Lung (tissue), 12 donors: Measurements from ENCODE around the gene CFAP206. TPM values are rescaled to one million over a fixed set of nuclear protein-coding genes. Genes with fewer than 3 reads are reported as not detected.

Experiments
- ATAC-seq: fragments of 200-7000 bp; cut with Tn5 transposase; one replicate; pipeline ENCODE4 v1.9.1; 2020; ENCODE audit warnings: moderate number of reproducible peaks; ENCODE audit not compliant: insufficient read depth, low FRiP score
- DNase-seq, 3 donors: peaks; one replicate each; pipeline ENCODE4 v3.0.0-alpha.2; 2013 to 2017
- H3K27ac ChIP-seq, 2 donors: one replicate each; pipeline ENCODE4 v1.5.1; 2013; ENCODE audit warnings: mild to moderate bottlenecking in 2 of 2, moderate library complexity in 2 of 2, control low read depth in 1 of 2, inconsistent platforms in 1 of 2, low read depth in 1 of 2, low read length in 1 of 2
- H3K27me3 ChIP-seq, 3 donors: one replicate each; pipeline ENCODE4 v1.5.1; 2013; ENCODE audit warnings: low read length in 2 of 3; ENCODE audit not compliant: control insufficient read depth in 3 of 3, insufficient read depth in 3 of 3
- H3K36me3 ChIP-seq, 4 donors: one replicate each; pipeline ENCODE4 v1.5.1; 2013; ENCODE audit warnings: low read length in 4 of 4, mild to moderate bottlenecking in 1 of 4, moderate library complexity in 1 of 4; ENCODE audit not compliant: control insufficient read depth in 4 of 4, insufficient read depth in 4 of 4
- H3K4me1 ChIP-seq, 5 donors: one replicate each; pipeline ENCODE4 v1.5.1; 2013; ENCODE audit warnings: low read length in 5 of 5, mild to moderate bottlenecking in 2 of 5, moderate library complexity in 1 of 5; ENCODE audit not compliant: control insufficient read depth in 5 of 5, insufficient read depth in 5 of 5
- H3K4me3 ChIP-seq: one replicate; pipeline ENCODE4 v1.5.1; 2013; ENCODE audit warnings: mild to moderate bottlenecking, control low read depth, moderate library complexity
- H3K9ac ChIP-seq, 2 donors: one replicate each; pipeline ENCODE4 v1.5.1; 2013; ENCODE audit warnings: low read length in 2 of 2, control low read depth in 1 of 2; ENCODE audit not compliant: insufficient read depth in 1 of 2
- H3K9me3 ChIP-seq, 4 donors: one replicate each; pipeline ENCODE4 v1.5.1; 2013; ENCODE audit warnings: low read length in 3 of 4, mild to moderate bottlenecking in 1 of 4, moderate library complexity in 1 of 4; ENCODE audit not compliant: control insufficient read depth in 4 of 4, insufficient read depth in 3 of 4
- WGBS, 2 donors: extraction: QIAGEN DNeasy Blood & Tissue Kit; methylation state at CpG; one replicate each; pipeline ENCODE4 v1.1.7; 2013; 5-methylcytosine and 5-hydroxymethylcytosine counted together
- polyA plus RNA-seq, 2 donors: library from polyadenylated mRNA; stranded (reverse); fragments of 200-250 nt; gene quantifications; one replicate each; pipeline ENCODE4 v1.2.1, GENCODE V29; 2013
- total RNA-seq, 2 donors: library from RNA; depleted of rRNA in 1 of 2; stranded (reverse); fragments of >200 nt in 1 of 2; gene quantifications; one replicate each; pipeline ENCODE4 v1.2.1, GENCODE V29; 2014 to 2021
- TF ChIP-seq, protein P1 (sequence below): IDR thresholded peaks from 2 replicates; pipeline ENCODE4 v1.5.1; 2012; ENCODE audit warnings: mild to moderate bottlenecking; ENCODE audit errors: control extremely low read depth, extremely low read depth
- donor health status: control.
- donor health status: control.
- donor health status: Bipolar disorder and iron deficiency.
- donor health status: healthy.
- donor health status: DM: yes; HTN: yes; CAD: no.

CFAP206 gene
- total and polyA plus RNA-seq, 4 donors = 2.3 to 15.0 (median 8.0) TPM

DNA sequence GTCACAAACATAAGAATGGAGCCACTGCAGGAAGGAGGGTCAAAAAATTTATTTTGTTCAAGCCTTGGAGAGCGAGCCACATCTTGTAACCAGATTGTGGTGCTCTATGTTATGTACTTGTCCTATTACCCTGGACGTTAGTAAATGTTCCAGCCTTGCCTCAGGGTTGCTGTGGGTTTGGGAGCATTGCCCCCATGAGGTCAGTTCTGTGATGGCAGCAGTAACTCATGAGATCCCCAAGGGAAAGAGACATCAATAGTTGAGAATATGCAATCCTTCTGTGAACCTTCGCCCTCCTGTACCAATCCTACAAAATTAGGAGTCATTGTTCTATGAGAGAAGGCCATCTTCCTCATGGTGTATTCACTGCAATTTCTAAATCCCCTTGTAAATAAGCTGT is 16.4 kb upstream of the CFAP206 start:
- Histone ChIP-seq H3K4me1 (no peaks in the 10 kb centered on the region), H3K9me3 (no peaks in the 10 kb centered on the region), H3K27ac (no peak overlapping the region), H3K4me3 (no peak overlapping the region), H3K9ac (no peak overlapping the region), H3K36me3 (peaks cover 0 to 3% (median 0%) of the 10 kb centered on the region in 4 donors), H3K27me3 (no peaks in the 10 kb centered on the region)
- WGBS, 2 donors = 61 to 76% methylated on average over 3 of the region's 3 CpGs
- ATAC-seq (no peak), DNase-seq (peak; percentile 15 to 57 (median 45))
- TF ChIP-seq, protein P1, sequence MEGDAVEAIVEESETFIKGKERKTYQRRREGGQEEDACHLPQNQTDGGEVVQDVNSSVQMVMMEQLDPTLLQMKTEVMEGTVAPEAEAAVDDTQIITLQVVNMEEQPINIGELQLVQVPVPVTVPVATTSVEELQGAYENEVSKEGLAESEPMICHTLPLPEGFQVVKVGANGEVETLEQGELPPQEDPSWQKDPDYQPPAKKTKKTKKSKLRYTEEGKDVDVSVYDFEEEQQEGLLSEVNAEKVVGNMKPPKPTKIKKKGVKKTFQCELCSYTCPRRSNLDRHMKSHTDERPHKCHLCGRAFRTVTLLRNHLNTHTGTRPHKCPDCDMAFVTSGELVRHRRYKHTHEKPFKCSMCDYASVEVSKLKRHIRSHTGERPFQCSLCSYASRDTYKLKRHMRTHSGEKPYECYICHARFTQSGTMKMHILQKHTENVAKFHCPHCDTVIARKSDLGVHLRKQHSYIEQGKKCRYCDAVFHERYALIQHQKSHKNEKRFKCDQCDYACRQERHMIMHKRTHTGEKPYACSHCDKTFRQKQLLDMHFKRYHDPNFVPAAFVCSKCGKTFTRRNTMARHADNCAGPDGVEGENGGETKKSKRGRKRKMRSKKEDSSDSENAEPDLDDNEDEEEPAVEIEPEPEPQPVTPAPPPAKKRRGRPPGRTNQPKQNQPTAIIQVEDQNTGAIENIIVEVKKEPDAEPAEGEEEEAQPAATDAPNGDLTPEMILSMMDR = no peak

DNA sequence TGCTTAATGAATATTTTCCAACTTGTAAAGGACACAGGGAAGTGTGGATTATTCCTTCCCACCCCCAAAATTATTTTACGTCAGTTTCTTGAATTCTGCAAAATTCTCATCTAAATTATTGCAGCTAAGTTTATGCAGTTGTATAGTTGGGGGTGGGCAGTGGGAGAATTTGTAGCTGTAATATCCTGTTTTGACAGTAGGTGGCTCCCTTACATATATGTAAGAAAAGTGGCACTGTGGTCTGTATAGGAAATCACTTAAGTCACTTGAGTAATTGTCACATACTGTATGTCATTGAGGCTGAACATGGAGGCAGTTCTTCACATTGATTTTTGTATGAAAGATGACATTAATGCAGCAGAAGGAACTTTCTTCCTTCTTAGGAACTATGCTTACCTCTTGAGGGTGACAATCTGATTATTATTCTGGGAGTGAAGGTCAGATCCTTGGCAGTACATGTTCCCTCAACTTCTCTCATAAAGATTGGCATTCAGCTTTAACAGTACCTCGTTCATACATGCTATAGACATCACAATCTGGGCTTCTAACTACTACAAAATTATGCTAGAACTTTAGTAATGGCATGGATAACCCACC is 14.6 kb upstream of the CFAP206 start:
- WGBS, 2 donors = 8 to 10% methylated on average over 2 of the region's 2 CpGs
- TF ChIP-seq, protein P1 = peak; percentile 65
- Histone ChIP-seq H3K27me3 (no peaks in the 10 kb centered on the region), H3K4me3 (no peak overlapping the region), H3K27ac (no peak overlapping the region), H3K9me3 (no peaks in the 10 kb centered on the region), H3K9ac (no peak overlapping the region), H3K36me3 (no peaks in the 10 kb centered on the region), H3K4me1 (no peaks in the 10 kb centered on the region)
- DNase-seq (peak; percentile 45 to 82 (median 73)), ATAC-seq (peak; percentile 87)

DNA sequence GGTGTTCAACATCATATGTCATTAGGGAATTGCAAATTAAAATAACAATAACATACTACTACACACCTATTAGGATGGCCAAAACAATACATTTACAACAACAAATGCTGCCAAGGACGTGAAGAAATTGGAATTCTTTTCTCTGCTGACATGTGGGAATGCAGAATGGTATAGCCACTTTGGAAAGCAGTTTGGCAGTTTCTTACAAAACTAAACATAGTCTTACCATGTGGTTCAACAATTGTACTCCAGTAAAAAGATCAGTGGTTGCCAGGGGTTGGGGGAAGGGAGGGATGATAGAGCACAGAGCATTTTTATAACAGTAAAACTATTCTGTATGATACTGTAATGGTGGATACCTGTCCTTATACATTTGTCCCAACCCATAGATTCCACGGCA is 12.3 kb upstream of the CFAP206 start:
- no peak overlapping the region for H3K4me3 ChIP-seq
- ATAC-seq (no peak), DNase-seq (no peak)
- no peaks in the 10 kb centered on the region for H3K4me1 ChIP-seq
- H3K9ac ChIP-seq = no peak overlapping the region
- H3K27ac ChIP-seq = no peak overlapping the region
- H3K27me3 ChIP-seq = no peaks in the 10 kb centered on the region
- no peaks in the 10 kb centered on the region for H3K36me3 ChIP-seq
- H3K9me3 ChIP-seq = no peaks in the 10 kb centered on the region
- 86 to 95% methylated on average over 2 of the region's 2 CpGs for WGBS, 2 donors
- TF ChIP-seq, protein P1 = no peak
